Measurements from ENCODE around the gene MRPS26.

- TF ChIP-seq EZH2 (IDR thresholded peaks at IDR 0.05): no peak
- no peak for TF ChIP-seq POLR2AphosphoS5 (IDR thresholded peaks at IDR 0.05; ENCODE audit: borderline replicate concordance, low read depth, low read length)
- no peak for TF ChIP-seq FOXP2 (optimal IDR thresholded peaks at IDR 0.05; ENCODE audit: control extremely low read depth, extremely low read length, insufficient read depth)
Measured at GRCh38 chr20:3010985-3011723, 34.7 kb upstream of the MRPS26 start.

Measured in SK-N-MC (cell line).